NCI-H510A (cell line): Measurements from ENCODE around the gene GPR68.
A peak's percentile ranks its signal among the peaks of the same experiment; 100 is the strongest.
"Not testable (repeated sequence)": the region's sequence is repeated elsewhere in the genome, so short reads cannot be mapped to it uniquely, and the experiment has no call there.

Experiments used
- DNase-seq: peaks from one replicate; lab custom pipeline; 2025; lab: John Stamatoyannopoulos, UW

Gene GPR68

GRCh38 chr14:91228112-91229004, 16.1 kb downstream of the GPR68 start:
- DNase-seq, result no peak

DNA sequence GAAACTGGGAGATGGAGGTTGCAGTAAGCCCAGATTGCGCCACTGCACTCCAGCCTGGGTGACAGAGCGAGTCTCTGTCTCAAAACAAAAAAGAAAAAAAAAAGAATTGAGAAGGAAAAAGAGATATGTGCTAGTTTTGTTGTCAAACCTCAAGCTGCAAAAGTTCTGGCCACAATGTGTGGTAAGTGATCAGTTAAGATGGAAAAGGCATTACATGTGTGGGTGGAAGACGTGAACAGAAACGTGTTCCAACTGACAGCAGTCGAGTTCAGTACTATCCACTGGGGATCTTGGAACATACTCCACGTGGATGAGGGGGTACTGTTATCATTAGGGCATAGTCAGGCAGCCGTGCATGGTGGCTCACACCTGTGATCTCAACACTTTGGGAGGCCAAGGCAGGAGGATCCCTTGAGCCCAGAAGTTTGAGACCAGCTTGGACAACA, 17.3 kb downstream of the GPR68 start:
- no peak for DNase-seq

DNA sequence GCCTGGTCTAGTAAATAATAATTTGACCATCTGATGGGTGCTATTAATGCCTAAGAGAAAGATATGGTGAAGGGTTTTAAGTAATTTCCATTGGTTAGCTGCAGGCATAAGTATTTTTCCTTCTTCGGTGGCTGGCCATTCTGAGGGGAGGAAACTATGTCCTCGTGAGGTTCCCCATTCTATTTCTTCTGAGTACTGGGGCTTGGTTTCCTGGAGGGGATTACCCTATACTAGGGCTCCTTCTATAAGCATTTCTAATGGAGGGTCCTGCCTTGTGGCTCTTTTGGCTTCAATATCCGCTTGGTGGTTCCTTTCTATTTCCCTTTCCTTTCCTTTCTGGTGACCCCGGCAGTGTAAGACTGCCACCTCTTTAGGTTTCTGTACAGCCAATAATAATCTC, 18.1 kb downstream of the GPR68 start:
- DNase-seq, result not testable (repeated sequence)

DNA sequence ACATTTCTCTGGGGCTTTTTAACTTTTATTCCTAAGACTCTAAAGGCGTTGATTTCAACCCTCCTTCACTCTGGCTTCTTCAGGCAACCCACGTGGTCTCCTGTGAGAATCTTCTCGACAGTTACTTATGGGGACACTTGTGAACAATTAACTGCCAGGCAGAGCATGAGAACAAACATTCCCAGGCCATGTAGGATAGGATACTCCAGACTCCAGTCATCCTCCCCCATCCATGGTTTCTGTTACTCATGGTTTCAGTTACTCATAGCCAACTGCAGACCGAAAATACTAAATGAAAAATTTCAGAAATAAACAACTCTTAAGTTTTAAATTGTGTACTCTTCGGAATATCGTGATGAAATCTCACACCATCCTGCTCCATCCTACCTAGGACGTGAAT, 19.5 kb downstream of the GPR68 start:
- peak; percentile 62 for DNase-seq

GRCh38 chr14:91223028-91223783, 21.3 kb downstream of the GPR68 start:
- DNase-seq, result no peak

GRCh38 chr14:91221270-91221669, 23.2 kb downstream of the GPR68 start:
- DNase-seq, result no peak

DNA sequence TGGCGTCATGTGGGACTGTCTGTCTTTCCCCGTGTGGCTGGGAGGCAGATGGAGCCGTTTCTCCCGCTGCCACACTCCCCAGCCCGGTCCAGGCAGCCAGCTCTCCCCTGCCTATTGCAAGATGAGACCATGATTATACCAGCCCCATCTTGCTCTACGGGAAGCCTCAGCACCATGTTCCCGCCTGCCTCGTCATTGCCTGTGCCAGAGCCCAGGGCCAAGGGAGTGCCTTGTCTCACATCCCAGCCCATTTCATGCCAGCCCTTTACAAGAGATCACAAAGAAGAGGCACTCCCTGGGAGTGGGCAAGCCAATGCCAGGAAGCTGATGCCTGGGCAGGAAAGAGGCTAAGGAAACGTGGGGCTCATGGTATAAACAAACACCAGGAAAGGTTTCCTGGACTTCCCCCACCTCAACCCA, 23.9 kb downstream of the GPR68 start:
- no peak for DNase-seq

DNA sequence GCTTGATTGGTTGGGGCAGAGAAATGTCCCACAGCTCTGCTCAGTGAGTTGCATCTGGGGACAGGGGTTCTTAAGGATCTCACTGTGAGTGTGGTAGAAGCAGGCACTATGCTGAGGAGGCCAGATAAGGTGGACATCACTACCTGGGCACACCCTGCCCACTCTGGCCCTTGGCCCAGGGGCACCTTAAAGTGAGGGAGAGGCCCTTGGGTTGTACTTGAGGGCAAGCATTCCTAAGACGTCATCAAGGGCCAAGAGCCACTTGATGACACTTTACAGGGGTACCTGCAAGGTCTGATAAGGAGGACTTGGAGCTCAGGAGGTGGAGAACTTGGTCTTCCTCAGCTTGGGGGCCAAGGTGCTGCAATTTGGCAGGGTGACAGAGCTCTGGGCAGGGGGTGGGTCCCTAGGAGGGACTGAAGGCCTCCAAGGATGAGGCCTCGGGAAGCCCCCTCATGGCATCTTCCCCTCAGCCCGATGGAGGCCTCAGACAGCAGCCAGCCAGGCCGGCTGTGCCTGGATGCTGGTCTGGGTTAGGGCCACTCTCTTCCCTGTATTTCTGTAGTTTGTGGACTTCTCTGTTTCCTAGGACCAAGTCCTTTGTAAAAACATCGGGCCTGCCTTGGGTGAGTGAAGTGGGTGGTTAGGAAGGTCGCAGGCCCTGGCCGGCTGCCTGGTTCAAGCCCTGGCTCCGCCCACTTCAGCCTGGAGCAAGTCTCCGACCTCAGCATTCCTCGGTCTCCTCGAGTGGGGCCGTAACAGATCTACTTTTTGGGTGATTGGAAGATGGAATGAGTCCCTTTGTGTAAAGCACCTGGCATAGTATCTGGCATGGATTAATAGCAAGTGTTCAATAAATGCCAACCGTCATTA, 24.8 kb downstream of the GPR68 start:
- no peak for DNase-seq

DNA sequence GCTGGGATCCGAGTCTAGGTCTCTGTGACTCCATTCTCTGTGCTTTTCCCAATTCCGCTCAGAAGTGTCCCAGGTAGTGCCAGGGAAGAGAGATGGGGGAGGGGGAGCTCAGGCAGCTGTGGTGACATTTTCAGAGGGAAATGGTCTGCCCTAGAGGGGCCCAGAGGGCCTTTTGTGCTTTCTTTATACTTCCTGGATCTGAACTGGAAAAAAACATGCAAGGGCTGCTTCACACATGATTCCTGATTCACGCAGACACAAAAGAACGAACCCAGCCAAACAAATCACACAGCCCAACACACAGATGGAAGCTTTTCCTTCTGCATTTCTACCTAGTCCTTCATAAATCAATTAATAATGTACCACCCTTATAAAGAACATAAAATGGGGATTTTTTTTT, 26.5 kb downstream of the GPR68 start:
- no peak for DNase-seq

DNA sequence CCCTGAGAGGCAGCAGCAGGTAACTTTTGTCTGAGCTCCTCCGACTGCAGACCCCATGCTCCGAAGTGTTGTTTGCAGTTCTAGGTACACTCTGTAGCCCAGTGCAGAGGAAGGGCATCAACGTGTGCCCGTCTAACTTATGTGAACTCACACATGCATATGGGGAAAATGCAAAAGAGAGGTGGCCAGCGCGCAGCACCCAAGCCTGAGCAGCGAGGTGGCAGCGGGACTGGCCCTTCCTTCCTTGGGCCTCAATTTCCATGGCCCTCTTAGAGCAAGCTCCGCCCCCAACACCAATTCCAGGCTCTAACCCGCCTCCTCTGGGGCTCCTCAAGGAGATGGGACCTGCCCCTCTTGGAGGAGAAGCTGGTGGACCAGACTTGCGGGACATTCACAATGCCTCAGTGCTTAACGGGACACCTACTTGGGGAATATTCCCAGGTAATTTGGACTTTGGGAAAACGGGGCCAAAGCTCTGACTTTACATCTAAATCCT, 27.7 kb downstream of the GPR68 start:
- DNase-seq, result no peak

DNA sequence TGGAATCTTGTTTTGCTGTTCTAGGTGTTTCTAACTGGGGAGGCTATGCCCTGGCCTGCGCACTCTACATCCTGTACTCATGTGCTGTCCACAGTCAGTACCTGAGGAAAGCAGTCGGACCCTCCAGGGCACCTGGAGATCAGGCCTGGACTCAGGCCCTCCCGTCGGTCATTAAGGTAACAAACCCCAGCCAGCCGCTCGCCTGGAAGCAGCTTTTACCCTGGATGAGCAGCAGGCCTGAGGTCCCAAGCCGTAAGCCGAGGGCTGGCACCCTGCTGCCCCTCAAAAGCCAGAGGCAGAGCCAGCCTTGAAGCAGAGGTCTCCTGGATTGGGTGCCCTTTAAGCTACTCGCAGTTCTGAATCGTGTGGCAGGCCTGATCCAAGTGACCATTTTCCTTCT, 29.1 kb downstream of the GPR68 start:
- DNase-seq, result no peak

GRCh38 chr14:91214306-91214705, 30.2 kb downstream of the GPR68 start:
- no peak for DNase-seq

- no peak for DNase-seq
Measured at GRCh38 chr14:91211017-91211416, 33.5 kb downstream of the GPR68 start.

- DNase-seq, result no peak
Measured at GRCh38 chr14:91207008-91207407, 37.5 kb downstream of the GPR68 start.

DNA sequence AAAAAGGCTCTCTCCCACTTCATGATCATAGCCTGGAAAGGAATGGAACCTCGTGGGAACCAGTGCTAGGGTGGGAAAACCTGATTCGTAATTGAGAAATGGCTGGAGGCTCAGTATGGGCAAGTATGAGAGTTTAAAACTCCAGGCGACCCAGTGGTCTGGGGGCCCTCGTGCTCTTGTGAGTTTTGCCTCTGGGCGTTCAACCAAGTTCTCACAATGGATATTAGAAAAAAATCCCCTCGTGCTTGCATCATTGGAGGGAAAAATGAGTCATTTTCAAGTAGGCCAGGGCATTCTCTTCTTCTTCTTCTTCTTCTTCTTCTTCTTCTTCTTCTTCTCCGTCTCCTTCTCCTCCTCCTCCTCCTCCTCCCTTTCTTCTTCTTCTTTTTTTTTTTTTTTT, 39.0 kb downstream of the GPR68 start:
- DNase-seq, result no peak

DNA sequence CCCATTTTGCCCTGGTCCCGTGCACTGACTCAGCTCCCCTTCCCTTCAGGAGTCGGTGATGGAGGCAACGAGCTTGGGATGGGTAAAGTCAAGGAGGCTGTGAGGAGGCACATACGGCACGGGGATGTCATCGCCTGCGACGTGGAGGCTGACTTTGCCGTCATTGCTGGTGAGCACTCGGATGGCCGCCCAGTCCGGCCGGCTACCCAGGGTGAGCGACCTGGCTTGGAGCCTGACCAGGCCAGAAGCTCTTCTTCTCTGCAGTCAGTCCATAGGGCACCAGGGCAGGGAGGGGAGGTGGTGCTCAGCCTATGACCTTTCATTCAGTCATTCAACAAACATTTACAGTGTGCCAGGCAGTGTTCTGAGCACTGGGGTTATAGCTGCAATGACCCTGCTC, 39.8 kb downstream of the GPR68 start:
- DNase-seq, result no peak

DNA sequence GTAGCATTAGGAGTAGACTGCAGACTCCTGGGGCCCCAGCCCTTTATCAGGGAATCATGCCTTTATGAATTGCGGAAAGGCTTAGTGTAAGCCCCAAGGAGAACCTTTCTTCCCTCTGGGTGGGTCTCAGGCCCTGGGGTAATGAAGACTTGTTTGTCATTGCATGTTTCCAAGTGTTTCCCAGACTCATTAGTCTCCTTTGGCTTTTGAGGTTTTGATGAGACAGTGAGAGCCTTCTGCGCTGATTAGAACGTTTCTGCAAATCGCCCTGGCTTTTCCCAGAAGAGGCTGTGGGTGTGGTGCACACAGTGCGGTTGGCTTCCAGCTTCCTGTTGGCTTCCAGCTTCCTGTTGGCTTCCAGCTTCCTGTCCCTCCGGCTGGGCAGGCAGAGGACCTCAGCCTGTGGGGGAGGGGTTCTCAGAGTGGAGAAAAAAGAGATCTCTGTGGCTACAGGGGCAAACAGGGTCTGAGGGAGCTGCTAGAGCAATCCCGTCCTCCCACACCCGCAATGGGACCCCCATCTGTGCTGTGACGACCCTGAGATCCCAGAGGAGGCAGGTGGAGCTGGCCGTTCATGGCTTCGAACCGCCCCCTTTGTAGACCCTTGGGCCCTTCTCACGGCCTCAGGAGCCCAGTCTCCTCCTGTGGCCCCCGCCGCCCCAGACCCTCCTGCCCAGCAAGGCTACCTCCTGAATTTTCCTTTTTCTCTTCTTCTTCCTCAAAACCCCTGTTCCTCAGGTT, 42.1 kb downstream of the GPR68 start:
- DNase-seq, result no peak

- DNase-seq, result not testable (repeated sequence)
Measured at GRCh38 chr14:91200802-91201201, 43.7 kb downstream of the GPR68 start.

- DNase-seq, result no peak
Measured at GRCh38 chr14:91197631-91198030, 46.9 kb downstream of the GPR68 start.

- no peak for DNase-seq
Measured at GRCh38 chr14:91195881-91196280, 48.6 kb downstream of the GPR68 start.

- DNase-seq, result no peak
Measured at GRCh38 chr14:91193069-91193468, 51.4 kb downstream of the GPR68 start.
